ENCODE measurements around the gene ZBED5.

GRCh38 chr11:10885703-10886363, 28.0 kb upstream of the ZBED5 start:
- TF ChIP-seq POLR2A (IDR thresholded peaks at IDR 0.05; ENCODE audit: low read depth, low read length) (no peak), PAX5 (IDR thresholded peaks at IDR 0.05; ENCODE audit: insufficient read depth, low read length, severe bottlenecking) (no peak), POLR2AphosphoS5 (IDR thresholded peaks at IDR 0.05; ENCODE audit: low read depth, low read length) (no peak), SPI1 (IDR thresholded peaks at IDR 0.05; ENCODE audit: low read depth, low read length) (no peak), TAF1 (IDR thresholded peaks at IDR 0.05; ENCODE audit: low read depth, low read length) (no peak), POU2F2 (IDR thresholded peaks at IDR 0.05; ENCODE audit: low read depth, low read length) (no peak)

Data from GM12891 (cell line).